GM06990 (cell line): ENCODE data around the gene PLXND1.

ENCODE experiments used
- DNase-seq: peaks from one replicate; pipeline ENCODE4 v3.0.0-alpha.2; 2011; ENCODE audit not compliant: insufficient read length; ENCODE audit errors: extremely low read depth
- H3K27me3 ChIP-seq: replicated peaks from 2 replicates; pipeline ENCODE4 v1.6.0; 2011; ENCODE audit warnings: low read length; ENCODE audit not compliant: control insufficient read depth, insufficient read depth
- H3K36me3 ChIP-seq: 2 replicates; pipeline ENCODE4 v1.5.1; 2011; ENCODE audit warnings: low read length; ENCODE audit not compliant: control insufficient read depth, insufficient read depth
- H3K4me3 ChIP-seq: replicated peaks from 2 replicates; pipeline ENCODE4 v1.5.1; 2011; ENCODE audit warnings: low read depth, mild to moderate bottlenecking, control low read depth, low read length
- CTCF ChIP-seq: IDR thresholded peaks from 2 replicates; pipeline ENCODE4 v1.5.1; 2011; ENCODE audit warnings: low read length, control low read depth, mild to moderate bottlenecking, inconsistent platforms; ENCODE audit not compliant: insufficient read depth, poor library complexity, severe bottlenecking

PLXND1 gene

DNA sequence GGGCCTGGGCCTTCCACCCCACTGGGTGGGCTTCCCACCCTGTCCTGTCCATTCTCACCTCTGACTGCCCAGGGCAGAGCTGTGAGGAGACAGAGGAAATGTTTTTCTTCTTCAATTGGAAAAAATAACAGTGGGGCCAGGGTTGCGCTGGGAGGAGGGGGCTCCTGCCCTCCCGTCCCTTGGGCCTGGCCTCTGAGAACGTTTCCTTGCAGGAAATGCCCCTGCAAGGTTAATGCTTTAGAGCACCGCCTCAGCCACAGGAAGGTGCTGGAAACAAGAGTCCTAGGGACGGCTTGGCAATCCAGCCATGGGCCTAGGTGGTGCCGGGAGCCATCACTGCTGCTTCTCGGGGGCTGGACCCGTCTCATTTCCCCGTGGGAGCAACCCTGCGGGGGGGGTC is 3.8 kb upstream of the PLXND1 start:
- Histone ChIP-seq H3K27me3 (peaks cover 1% of the 10 kb centered on the region; the same call in 1 of the 2 replicates), H3K4me3 (no peak overlapping the region), H3K36me3 (no peaks in the 10 kb centered on the region)
- DNase-seq = no peak
- TF ChIP-seq CTCF = no peak

DNA sequence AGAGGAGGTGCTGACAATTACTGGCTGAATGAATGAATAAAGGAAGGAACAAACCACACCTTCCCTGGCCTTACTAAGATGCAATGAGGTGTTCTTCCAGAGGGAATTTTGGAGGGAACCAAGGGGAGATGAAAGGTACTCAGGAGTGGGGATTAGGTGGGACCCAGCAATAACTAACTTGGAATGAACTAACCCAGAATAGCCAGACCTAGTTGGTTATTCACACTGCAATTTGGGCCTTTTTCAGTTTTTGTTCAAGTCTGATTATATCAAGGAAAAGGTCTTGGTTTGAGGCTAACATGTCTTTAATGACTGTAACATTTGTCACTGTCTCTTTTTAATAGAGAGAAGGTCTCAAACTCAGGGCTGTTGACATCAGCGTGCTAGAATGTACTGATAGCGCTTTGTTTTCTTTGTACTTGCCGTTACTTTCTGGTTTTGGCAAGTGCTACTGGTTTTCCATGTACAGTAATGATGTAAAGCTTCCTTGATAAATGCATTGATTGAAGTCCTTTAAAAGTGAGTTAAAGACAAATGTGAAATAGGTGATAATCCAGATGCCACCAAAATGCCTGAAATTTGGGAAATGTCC is 3.2 kb upstream of the PLXND1 start:
- Histone ChIP-seq H3K36me3 (no peaks in the 10 kb centered on the region), H3K27me3 (peaks cover 4% of the 10 kb centered on the region; the same call in 1 of the 2 replicates), H3K4me3 (no peak overlapping the region)
- DNase-seq = no peak
- no peak for TF ChIP-seq CTCF

DNA sequence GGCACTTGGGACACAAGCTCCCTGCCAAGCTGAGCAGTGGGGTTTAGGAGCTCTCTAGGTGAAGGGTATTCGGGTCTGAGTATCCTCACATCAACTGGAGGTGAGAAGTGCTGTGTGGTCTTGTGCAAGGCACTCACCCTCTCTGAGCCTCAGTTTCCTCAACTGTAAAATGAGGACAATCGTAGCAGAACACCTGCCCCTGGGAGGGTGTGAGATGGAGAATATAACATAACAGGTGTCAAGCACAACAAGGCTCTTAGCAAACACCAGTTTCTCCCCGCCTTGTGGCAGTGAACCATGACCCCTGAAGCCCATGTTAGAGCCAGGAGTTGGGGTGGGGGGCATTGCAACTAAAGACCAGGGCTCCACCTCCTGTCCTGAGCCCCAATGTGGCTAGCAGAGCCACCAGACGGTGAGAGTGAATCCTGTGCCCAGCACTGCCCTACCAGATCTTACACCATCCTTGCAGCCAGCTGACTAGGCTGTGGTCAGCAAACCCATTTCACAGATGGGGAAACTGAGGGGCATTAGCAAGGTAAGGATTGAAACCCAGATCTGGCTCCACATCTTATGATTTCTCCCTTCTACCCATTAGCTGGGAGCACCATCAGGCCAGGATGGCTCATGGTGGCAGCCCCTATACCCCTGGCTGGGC is 2.6 kb upstream of the PLXND1 start:
- Histone ChIP-seq H3K36me3 (no peaks in the 10 kb centered on the region), H3K4me3 (no peak overlapping the region), H3K27me3 (peaks cover 5% of the 10 kb centered on the region; the same call in 1 of the 2 replicates)
- DNase-seq = no peak
- TF ChIP-seq CTCF = no peak

DNA sequence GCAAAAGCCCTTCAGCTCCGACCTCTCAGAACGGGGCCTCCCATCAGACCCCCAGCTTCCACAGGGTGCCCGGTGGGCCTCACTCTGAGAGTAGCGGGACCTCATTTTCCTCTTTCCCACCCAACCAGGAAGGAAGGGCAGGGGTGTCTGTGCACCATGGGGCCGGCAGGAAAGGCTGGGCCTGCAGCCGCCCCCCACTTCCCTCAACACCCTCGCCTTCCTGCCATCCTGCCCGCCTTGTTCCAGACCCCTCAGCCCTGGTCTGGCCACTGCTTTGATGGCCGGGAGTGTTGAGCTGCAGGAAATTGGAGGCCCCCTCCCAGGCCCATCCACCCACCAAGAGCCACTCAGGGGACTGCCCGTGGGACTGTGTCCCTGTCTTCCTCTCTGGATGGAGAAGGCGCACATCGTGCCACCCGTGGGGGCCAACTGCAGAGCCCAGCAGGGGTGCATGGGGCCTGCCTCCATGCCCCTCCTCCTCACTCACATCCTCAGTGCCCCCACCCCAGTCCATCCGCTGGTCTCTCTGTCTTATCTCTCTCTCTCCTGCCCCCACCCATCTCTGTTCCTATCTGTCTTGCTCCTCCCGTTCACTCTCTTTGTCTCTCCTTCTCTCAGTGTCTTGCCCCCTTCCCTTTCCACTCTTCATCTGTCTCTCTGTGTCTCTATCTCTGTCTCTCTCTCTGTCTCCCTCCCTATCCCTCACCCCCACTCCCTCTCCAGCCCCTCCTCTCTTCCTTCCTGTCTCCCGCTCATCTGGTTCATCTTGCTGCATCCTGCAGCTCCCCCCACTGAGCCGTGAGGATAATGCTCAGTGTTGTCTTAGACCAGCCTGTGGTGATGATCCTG is 1.8 kb upstream of the PLXND1 start:
- no peak overlapping the region for H3K4me3 ChIP-seq
- H3K27me3 ChIP-seq = peaks cover 5% of the 10 kb centered on the region; the same call in 1 of the 2 replicates
- DNase-seq = no peak
- H3K36me3 ChIP-seq = no peaks in the 10 kb centered on the region
- TF ChIP-seq CTCF = no peak

- H3K36me3 ChIP-seq = no peaks in the 10 kb centered on the region
- DNase-seq = no peak
- H3K4me3 ChIP-seq = no peak overlapping the region
- TF ChIP-seq CTCF = no peak
- peaks cover 5% of the 10 kb centered on the region; the same call in 1 of the 2 replicates for H3K27me3 ChIP-seq
These were observed 1.1 kb upstream of the PLXND1 start for GRCh38 chr3:129607391-129608068.
